Measurements from ENCODE around the gene BST2.

DNA sequence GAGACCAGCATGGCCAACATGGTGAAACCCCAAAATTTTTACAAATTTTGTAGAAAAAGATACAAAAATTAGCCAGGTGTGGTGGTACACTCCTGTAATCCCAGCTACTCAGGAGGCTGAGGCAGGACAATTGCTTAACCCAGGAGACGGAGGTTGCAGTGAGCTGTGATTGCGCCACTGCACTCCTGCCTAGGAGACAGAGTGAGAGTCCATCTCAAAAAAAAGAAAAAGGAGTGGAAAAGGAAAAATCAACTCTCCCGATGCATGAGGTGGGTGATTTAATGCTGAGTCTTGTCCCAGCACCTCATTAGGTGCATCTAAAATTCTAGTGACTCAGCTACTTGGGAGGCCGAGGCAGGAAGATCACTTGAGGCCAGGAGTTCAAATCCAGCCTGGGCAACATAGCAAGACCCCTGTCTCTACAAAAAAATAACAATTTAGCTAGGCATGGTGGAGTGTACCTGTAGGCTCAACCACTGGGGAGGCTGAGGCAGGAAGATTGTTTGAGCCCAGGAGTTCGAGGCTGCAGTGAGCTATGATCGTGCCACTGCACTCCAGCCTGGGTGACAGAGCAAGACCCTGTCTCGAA is 48.3 kb downstream of the BST2 start:
- TF ChIP-seq, protein P1, sequence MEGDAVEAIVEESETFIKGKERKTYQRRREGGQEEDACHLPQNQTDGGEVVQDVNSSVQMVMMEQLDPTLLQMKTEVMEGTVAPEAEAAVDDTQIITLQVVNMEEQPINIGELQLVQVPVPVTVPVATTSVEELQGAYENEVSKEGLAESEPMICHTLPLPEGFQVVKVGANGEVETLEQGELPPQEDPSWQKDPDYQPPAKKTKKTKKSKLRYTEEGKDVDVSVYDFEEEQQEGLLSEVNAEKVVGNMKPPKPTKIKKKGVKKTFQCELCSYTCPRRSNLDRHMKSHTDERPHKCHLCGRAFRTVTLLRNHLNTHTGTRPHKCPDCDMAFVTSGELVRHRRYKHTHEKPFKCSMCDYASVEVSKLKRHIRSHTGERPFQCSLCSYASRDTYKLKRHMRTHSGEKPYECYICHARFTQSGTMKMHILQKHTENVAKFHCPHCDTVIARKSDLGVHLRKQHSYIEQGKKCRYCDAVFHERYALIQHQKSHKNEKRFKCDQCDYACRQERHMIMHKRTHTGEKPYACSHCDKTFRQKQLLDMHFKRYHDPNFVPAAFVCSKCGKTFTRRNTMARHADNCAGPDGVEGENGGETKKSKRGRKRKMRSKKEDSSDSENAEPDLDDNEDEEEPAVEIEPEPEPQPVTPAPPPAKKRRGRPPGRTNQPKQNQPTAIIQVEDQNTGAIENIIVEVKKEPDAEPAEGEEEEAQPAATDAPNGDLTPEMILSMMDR (IDR thresholded peaks at IDR 0.05; ENCODE audit: low read depth, low read length, missing input control): no peak
- TF ChIP-seq TAF1 (conservative IDR thresholded peaks at IDR 0.05) (no peak), YY1 (IDR thresholded peaks at IDR 0.05) (no peak), RAD21 (IDR thresholded peaks at IDR 0.05) (no peak), ZBTB33 (IDR thresholded peaks at IDR 0.05) (no peak)
- TF ChIP-seq, protein P2, sequence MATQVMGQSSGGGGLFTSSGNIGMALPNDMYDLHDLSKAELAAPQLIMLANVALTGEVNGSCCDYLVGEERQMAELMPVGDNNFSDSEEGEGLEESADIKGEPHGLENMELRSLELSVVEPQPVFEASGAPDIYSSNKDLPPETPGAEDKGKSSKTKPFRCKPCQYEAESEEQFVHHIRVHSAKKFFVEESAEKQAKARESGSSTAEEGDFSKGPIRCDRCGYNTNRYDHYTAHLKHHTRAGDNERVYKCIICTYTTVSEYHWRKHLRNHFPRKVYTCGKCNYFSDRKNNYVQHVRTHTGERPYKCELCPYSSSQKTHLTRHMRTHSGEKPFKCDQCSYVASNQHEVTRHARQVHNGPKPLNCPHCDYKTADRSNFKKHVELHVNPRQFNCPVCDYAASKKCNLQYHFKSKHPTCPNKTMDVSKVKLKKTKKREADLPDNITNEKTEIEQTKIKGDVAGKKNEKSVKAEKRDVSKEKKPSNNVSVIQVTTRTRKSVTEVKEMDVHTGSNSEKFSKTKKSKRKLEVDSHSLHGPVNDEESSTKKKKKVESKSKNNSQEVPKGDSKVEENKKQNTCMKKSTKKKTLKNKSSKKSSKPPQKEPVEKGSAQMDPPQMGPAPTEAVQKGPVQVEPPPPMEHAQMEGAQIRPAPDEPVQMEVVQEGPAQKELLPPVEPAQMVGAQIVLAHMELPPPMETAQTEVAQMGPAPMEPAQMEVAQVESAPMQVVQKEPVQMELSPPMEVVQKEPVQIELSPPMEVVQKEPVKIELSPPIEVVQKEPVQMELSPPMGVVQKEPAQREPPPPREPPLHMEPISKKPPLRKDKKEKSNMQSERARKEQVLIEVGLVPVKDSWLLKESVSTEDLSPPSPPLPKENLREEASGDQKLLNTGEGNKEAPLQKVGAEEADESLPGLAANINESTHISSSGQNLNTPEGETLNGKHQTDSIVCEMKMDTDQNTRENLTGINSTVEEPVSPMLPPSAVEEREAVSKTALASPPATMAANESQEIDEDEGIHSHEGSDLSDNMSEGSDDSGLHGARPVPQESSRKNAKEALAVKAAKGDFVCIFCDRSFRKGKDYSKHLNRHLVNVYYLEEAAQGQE (IDR thresholded peaks at IDR 0.05): no peak
- TF ChIP-seq, protein P3, sequence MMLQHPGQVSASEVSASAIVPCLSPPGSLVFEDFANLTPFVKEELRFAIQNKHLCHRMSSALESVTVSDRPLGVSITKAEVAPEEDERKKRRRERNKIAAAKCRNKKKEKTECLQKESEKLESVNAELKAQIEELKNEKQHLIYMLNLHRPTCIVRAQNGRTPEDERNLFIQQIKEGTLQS (IDR thresholded peaks at IDR 0.05): no peak

Measured in liver (tissue), 3 donors.